Upper lobe of right lung (tissue), 1 donor: ENCODE results near the gene PSMD3. TPM values are rescaled to one million over a fixed set of nuclear protein-coding genes. Genes with fewer than 3 reads are reported as not detected.

ENCODE experiments used
- ATAC-seq: fragments of 200-7000 bp; cut with Tn5 transposase; one replicate; pipeline ENCODE4 v1.9.1; 2020; ENCODE audit warnings: mild to moderate bottlenecking, moderate library complexity
- DNase-seq: peaks from one replicate; pipeline ENCODE4 v3.0.0-alpha.2; 2020
- H3K27ac ChIP-seq: fragments of 200-600 bp; one replicate; pipeline ENCODE4 v1.8.0; 2022
- H3K27me3 ChIP-seq: fragments of 200-600 bp; one replicate; pipeline ENCODE4 v1.8.0; 2022; ENCODE audit warnings: mild to moderate bottlenecking
- H3K36me3 ChIP-seq: fragments of 200-600 bp; one replicate; pipeline ENCODE4 v1.8.0; 2022
- H3K4me1 ChIP-seq: fragments of 200-600 bp; one replicate; pipeline ENCODE4 v1.8.0; 2022
- H3K4me3 ChIP-seq: fragments of 200-600 bp; one replicate; pipeline ENCODE4 v1.8.0; 2022; ENCODE audit warnings: mild to moderate bottlenecking
- H3K9me3 ChIP-seq: fragments of 200-600 bp; one replicate; pipeline ENCODE4 v1.8.0; 2022
- intact Hi-C: fragments of 100-400 bp; cut with DNase I; formaldehyde crosslinking; loops from one replicate; pipeline ENCODE4 v1.11.0; 2022
- total RNA-seq: library from RNA; stranded (reverse); fragmentation: NEBNext Ultra II Directional; extraction: Animal tissue kit (Norgen Biotek cat#: 25700); gene quantifications from one replicate; pipeline ENCODE4 v1.2.1, GENCODE V29; 2021
- TF ChIP-seq, protein P1 (sequence below): fragments of 200-600 bp; IDR thresholded peaks from one replicate; pipeline ENCODE4 v1.8.0; 2022; ENCODE audit warnings: antibody characterized with exemption
- donor health status: DM: no; HTN: yes; CAD: no; lungs with severe emphysema.

The PSMD3 gene
- total RNA-seq, 1 donor from 2014 or later = 73.6 TPM

DNA sequence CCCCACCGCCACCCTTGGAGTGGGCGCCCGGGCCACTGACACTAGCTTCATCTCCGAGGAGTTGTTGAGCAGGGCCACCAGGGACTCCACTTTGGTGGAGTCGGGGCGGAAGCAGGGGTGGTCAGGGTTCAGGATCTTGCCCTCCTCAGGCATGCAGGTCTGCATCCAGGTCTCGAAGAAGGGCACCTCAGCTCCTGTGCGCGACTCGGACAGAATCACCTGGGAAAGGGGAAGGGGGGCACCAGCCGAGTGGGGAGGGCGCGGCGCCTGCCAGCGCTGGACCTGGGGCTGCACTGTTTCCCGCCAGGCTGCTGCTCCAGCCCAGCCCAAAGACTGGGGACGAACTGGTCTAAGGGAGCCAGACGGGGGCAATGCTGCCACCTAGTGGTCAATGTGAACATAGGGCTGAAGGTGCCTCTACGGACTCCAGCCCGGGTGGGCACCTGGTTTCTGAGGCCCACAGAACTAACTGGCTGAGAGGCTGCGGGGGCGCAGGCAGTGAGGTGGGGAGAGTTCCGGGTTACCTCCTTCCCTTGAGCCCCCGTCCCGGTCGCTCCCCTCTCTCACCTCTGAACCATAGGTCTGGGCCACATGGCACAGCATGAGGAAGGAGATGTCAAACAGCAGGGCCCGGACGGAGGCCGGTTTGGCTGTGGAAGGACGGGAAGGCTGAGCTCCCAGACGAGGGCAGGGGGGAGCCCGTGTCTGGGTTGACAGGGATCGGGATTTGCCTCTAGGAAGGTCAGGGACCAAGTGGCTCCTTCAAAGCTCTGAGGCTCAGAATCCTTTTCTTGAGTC is 46.4 kb downstream of the PSMD3 start:
- intact Hi-C loops = no loop called here
- Histone ChIP-seq H3K27ac (no peak overlapping the region), H3K27me3 (no peaks in the 10 kb centered on the region), H3K9me3 (no peaks in the 10 kb centered on the region), H3K4me3 (no peak overlapping the region), H3K4me1 (peaks cover 47% of the 10 kb centered on the region), H3K36me3 (peaks cover 73% of the 10 kb centered on the region)
- ATAC-seq = peak; percentile 90
- TF ChIP-seq, protein P1, sequence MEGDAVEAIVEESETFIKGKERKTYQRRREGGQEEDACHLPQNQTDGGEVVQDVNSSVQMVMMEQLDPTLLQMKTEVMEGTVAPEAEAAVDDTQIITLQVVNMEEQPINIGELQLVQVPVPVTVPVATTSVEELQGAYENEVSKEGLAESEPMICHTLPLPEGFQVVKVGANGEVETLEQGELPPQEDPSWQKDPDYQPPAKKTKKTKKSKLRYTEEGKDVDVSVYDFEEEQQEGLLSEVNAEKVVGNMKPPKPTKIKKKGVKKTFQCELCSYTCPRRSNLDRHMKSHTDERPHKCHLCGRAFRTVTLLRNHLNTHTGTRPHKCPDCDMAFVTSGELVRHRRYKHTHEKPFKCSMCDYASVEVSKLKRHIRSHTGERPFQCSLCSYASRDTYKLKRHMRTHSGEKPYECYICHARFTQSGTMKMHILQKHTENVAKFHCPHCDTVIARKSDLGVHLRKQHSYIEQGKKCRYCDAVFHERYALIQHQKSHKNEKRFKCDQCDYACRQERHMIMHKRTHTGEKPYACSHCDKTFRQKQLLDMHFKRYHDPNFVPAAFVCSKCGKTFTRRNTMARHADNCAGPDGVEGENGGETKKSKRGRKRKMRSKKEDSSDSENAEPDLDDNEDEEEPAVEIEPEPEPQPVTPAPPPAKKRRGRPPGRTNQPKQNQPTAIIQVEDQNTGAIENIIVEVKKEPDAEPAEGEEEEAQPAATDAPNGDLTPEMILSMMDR = peak; percentile 95
- peak; percentile 86 for DNase-seq

DNA sequence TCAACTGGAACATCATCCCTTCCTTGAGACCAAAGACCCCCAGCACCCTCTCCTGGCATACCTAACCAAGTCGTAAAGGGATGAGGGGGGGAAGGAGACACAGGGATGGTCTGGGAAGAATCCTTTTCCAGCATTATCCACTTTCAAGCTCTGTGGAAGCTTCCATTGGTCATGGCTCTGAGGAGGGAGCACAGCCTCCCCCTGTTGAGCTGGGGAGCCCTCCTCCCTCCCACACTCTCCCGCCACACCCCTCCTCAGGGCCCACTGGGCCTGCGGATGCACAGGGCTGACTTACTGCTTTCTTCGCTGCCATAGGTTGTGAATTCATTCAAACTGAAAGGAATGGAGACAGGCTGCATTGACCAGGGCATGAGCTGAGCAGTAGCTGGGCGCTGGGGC is 47.0 kb downstream of the PSMD3 start:
- Histone ChIP-seq H3K36me3 (peaks cover 75% of the 10 kb centered on the region), H3K27ac (no peak overlapping the region)
- TF ChIP-seq, protein P1 = no peak

DNA sequence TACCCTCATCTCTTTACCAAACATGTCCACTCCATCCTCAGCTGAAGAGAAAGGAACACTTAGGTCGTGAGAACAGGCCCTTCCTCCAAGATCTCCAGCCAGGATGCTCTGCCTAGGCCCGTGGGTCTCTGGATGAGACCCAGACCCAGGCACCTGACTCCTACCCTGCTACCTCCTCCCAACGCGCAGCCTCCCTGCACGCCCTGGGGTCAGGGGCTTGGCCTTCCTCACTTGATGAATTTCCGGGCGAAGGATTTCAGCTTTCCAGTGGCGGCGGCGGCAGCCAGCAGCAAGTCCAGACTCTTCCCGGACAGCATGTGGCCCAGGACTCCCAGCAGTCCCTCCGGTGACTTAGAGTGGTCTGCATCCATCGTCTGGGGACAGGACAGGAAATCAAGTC is 48.0 kb downstream of the PSMD3 start:
- peaks cover 79% of the 10 kb centered on the region for H3K36me3 ChIP-seq
- H3K9me3 ChIP-seq = no peaks in the 10 kb centered on the region
- no peaks in the 10 kb centered on the region for H3K27me3 ChIP-seq
- TF ChIP-seq, protein P1 = no peak
- intact Hi-C loops = no loop called here
- ATAC-seq (no peak), DNase-seq (no peak)
- H3K4me1 ChIP-seq = peaks cover 34% of the 10 kb centered on the region
- H3K4me3 ChIP-seq = no peak overlapping the region
- H3K27ac ChIP-seq = no peak overlapping the region

More for the DNA sequence above, 47.0 kb downstream of the PSMD3 start:
- ATAC-seq (no peak), DNase-seq (no peak)
- intact Hi-C loops = no loop called here
- H3K27me3 ChIP-seq = no peaks in the 10 kb centered on the region
- peaks cover 44% of the 10 kb centered on the region for H3K4me1 ChIP-seq
- no peaks in the 10 kb centered on the region for H3K9me3 ChIP-seq
- H3K4me3 ChIP-seq = no peak overlapping the region

DNA sequence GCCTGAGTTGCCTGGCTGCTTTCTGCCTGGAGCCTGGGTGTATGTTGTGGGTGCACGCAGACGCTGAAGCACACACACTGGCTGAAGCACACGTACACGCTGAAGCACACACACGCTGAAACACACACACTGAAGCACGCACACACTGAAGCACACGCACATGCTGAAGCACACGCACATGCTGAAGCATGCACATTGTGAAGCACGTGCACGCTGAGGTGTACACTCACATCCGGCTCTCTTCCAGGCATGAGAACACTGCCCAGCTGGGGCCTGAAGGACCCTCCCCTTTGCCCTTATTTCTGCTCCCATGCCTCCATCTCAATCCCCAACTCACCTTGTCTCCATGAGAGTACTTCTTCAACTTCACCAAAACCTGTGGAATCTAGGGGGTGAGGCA is 51.1 kb downstream of the PSMD3 start:
- no peak overlapping the region for H3K4me3 ChIP-seq
- TF ChIP-seq, protein P1 = no peak
- no peaks in the 10 kb centered on the region for H3K9me3 ChIP-seq
- H3K4me1 ChIP-seq = peaks cover 6% of the 10 kb centered on the region
- H3K27ac ChIP-seq = no peak overlapping the region
- intact Hi-C loops = no loop called here
- H3K36me3 ChIP-seq = peaks cover 83% of the 10 kb centered on the region
- no peak for ATAC-seq
- no peaks in the 10 kb centered on the region for H3K27me3 ChIP-seq
- DNase-seq = no peak

DNA sequence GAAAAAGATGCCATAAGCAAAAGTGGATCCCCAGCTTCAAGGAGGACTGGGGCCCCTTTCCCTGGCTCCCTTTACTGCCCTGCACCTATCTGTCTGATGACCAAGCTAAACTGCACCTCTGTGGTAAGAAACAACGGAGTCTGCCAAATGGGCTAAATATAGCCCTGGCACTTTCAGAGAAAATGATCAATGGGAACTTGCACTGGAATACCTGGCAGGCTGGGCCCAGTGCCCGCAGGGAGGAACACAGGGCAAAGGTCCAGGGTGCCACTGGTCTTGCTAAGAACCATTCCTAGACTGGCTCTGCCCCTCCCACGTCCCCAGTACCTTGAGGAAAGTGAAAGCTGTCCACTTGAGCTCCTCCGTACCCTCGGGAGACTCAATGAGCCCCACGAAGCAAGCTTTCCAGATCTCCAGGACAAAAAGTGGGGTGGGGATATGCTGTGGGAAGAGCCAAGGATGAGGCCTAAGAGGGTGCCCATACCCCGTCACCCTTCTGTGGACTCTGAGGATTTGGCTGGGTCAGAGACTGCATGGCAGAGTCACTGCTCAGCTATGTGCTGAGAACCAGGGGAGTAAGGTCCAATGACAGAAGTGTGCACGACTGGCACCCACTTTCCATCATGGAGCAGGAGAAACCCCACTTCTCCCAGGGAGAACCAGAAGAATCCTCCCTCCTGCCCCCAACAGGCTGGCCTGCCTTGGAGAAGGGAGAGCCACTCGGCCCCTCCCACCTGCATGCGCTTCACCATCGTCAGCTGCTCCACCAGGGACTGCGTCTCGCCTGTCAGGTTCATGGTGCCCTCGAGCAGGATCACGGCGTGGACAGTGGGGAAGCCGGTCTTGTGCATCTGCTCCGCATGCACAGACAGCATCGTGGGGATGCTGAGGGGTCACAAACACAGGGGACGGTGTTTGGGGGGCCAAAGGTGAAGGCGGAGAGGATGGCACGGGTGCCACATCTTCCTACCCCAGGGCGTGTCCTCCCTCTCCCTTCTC is 52.0 kb downstream of the PSMD3 start:
- Histone ChIP-seq H3K36me3 (peaks cover 82% of the 10 kb centered on the region), H3K4me1 (no peaks in the 10 kb centered on the region), H3K4me3 (no peak overlapping the region), H3K27me3 (no peaks in the 10 kb centered on the region), H3K27ac (no peak overlapping the region), H3K9me3 (no peaks in the 10 kb centered on the region)
- no peak for ATAC-seq
- no peak for DNase-seq
- intact Hi-C loops = no loop called here
- TF ChIP-seq, protein P1 = no peak
